ENCODE data around the gene PCDHGB2.
A peak's percentile ranks its signal among the peaks of the same experiment; 100 is the strongest.
"Not testable (repeated sequence)": the region's sequence is repeated elsewhere in the genome, so short reads cannot be mapped to it uniquely, and the experiment has no call there.

The PCDHGB2 gene

DNA sequence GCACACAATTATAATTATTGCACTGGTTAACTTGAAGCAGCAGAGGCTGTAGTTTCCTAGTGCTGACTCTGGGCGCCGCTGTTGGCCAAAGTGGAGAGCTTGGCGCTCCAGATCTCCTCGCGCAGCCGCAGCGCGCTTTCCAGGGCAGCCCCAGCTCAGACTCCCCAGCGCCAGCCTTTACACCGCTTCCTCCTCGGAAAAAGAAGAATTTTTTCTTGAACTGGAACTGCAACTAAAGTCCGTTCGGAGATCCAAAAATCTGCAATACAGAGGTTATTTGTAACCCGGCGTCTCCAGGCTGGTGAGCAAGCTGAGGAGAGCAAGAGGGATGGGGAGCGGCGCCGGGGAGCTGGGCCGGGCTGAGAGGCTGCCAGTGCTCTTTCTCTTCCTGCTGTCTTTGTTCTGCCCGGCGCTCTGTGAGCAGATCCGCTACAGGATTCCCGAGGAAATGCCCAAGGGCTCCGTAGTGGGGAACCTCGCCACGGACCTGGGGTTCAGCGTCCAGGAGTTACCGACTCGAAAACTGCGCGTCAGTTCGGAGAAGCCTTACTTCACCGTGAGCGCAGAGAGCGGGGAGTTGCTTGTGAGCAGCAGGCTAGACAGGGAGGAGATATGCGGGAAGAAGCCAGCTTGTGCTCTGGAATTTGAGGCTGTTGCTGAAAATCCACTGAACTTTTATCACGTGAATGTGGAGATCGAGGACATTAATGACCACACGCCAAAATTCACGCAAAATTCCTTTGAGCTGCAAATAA, 27.9 kb downstream of the PCDHGB2 start, which contains the start of gene PCDHGB4:
TSS of gene PCDHGB4 (plus strand) at position 142 of the 755 bp plus-strand sequence. CDS start at position 329, 187 bp downstream.
- not testable (repeated sequence) for DNase-seq

DNA sequence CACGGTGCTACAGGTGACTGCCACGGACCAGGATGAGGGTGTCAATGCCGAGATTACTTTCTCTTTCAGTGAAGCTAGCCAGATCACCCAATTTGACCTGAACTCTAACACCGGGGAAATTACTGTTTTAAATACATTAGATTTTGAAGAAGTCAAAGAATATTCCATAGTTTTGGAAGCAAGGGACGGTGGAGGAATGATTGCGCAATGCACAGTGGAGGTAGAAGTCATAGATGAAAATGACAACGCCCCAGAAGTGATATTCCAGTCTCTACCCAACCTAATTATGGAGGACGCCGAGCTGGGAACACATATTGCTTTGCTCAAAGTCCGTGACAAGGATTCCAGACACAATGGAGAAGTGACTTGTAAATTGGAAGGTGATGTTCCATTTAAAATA, 28.9 kb downstream of the PCDHGB2 start:
- DNase-seq, result no peak

DNA sequence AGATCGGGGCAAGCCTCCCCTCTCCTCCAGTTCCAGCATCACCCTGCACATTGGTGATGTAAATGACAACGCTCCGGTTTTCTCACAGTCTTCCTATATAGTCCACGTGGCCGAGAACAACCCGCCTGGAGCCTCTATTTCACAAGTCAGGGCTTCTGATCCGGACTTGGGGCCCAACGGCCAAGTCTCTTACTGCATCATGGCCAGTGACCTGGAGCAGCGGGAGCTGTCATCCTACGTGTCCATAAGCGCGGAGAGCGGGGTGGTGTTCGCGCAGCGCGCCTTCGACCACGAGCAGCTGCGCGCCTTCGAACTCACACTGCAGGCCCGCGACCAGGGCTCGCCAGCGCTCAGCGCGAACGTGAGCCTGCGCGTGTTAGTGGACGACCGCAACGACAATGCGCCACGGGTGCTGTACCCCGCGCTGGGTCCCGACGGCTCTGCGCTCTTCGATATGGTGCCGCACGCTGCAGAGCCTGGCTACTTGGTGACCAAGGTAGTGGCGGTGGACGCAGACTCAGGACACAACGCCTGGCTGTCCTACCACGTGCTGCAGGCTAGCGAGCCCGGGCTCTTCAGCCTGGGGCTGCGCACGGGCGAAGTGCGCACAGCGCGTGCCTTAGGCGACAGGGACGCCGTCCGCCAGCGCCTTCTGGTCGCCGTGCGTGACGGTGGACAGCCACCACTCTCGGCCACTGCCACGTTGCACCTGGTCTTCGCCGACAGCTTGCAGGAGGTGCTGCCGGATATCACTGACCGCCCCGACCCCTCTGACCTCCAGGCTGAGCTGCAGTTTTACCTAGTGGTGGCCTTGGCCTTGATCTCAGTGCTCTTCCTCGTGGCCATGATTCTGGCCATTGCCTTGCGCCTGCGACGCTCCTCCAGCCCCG, 29.6 kb downstream of the PCDHGB2 start:
- DNase-seq, result no peak

DNA sequence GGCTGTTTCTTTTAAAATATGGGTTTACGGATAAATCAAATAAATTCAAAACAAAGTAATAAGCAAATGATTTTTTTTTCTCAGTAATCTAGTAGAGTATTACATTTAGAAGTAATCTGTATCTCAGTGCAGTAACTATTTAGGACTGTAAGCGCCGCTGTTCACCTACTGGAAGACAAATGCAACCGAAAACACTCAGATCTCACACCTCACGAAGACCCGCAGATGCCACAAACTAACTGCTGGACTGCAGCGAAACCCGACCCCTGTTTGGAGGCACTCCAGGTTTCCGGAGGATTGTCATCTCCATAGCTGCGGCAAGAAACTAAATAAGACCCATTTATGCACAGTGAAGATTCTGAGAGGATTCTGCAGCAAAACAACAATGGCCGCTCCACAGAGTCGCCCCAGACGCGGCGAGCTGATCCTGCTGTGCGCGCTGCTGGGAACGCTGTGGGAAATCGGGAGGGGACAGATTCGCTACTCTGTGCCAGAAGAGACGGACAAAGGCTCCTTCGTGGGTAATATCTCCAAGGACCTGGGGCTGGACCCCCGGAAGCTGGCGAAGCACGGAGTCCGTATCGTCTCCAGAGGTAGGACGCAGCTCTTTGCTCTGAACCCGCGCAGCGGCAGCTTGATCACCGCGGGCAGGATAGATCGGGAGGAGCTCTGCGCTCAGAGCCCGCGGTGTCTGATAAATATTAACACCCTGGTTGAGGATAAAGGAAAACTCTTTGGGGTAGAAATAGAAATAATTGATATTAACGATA, 32.8 kb downstream of the PCDHGB2 start, which contains the start of gene PCDHGA8:
TSS of gene PCDHGA8 (plus strand) at position 205 of the 770 bp plus-strand sequence. CDS start at position 386, 181 bp downstream.
- DNase-seq, result peak in 1 of 2 experiments; percentile 21

DNA sequence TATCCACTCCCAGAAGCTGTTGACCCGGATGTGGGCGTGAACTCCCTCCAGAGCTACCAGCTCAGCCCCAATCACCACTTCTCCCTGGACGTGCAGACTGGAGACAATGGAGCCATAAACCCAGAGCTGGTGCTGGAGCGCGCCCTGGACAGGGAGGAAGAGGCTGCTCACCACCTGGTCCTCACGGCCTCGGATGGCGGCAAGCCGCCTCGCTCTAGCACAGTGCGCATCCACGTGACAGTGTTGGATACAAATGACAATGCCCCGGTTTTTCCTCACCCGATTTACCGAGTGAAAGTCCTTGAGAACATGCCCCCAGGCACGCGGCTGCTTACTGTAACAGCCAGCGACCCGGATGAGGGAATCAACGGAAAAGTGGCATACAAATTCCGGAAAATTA, 33.5 kb downstream of the PCDHGB2 start:
- no peak for DNase-seq

DNA sequence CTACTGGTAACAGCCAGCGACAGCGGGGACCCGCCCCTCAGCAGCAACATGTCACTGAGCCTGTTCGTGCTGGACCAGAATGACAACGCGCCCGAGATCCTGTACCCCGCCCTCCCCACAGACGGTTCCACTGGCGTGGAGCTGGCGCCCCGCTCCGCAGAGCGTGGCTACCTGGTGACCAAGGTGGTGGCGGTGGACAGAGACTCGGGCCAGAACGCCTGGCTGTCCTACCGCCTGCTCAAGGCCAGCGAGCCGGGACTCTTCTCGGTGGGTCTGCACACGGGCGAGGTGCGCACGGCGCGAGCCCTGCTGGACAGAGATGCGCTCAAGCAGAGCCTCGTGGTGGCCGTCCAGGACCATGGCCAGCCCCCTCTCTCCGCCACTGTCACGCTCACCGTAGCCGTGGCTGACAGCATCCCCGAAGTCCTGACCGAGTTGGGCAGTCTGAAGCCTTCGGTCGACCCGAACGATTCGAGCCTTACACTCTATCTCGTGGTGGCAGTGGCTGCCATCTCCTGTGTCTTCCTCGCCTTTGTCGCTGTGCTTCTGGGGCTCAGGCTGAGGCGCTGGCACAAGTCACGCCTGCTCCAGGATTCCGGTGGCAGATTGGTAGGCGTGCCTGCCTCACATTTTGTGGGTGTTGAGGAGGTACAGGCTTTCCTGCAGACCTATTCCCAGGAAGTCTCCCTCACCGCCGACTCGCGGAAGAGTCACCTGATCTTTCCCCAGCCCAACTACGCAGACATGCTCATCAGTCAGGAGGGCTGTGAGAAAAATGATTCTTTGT, 34.8 kb downstream of the PCDHGB2 start:
- DNase-seq, result not testable (repeated sequence)

DNA sequence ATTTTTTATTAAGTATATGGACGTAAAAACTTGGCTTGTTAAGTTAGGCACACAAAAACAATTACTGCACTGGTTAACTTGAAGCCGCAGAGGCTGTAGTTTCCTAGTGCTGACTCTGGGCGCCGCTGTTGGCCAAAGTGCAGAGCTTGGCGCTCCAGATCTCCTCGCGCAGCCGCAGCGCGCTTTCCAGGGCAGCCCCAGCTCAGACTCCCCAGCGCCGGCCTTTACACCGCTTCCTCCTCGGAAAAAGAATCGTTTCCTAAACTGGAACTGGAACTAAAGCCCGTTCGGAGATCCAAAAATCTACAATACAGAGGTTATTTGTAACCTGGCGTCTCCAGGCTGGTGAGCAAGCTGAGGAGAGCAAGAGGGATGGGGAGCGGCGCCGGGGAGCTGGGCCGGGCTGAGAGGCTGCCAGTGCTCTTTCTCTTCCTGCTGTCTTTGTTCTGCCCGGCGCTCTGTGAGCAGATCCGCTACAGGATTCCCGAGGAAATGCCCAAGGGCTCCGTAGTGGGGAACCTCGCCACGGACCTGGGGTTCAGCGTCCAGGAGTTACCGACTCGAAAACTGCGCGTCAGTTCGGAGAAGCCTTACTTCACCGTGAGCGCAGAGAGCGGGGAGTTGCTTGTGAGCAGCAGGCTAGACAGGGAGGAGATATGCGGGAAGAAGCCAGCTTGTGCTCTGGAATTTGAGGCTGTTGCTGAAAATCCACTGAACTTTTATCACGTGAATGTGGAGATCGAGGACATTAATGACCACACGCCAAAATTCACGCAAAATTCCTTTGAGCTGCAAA, 38.2 kb downstream of the PCDHGB2 start, which contains the start of gene PCDHGB5:
TSS of gene PCDHGB5 (plus strand) at position 192 of the 796 bp plus-strand sequence. CDS start at position 373, 181 bp downstream.
- not testable (repeated sequence) for DNase-seq

DNA sequence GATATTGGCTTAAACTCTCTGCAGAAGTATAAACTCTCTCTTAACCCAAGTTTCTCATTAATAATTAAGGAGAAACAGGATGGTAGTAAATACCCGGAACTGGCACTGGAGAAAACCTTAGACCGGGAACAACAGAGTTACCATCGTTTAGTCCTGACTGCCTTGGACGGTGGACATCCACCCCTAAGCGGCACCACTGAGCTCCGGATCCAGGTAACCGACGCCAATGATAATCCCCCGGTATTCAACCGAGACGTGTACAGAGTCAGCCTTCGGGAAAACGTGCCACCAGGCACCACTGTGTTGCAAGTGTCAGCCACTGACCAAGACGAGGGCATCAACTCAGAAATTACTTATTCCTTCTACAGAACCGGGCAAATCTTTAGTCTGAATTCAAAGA, 38.8 kb downstream of the PCDHGB2 start:
- DNase-seq, result no peak

DNA sequence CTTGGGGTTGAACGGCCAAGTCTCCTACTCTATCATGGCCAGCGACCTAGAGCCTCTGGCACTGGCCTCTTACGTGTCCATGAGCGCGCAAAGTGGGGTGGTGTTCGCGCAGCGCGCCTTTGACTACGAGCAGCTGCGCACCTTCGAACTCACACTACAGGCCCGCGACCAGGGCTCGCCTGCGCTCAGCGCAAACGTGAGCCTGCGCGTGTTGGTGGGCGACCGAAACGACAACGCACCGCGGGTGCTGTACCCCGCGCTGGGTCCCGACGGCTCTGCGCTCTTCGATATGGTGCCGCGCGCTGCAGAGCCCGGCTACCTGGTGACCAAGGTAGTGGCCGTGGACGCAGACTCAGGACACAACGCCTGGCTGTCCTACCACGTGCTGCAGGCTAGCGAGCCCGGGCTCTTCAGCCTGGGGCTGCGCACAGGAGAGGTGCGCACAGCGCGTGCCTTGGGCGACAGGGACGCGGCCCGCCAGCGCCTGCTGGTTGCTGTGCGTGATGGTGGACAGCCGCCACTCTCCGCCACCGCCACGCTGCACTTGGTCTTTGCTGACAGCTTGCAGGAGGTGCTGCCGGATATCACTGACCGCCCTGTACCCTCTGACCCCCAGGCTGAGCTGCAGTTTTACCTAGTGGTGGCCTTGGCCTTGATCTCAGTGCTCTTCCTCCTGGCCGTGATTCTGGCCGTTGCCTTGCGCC, 39.9 kb downstream of the PCDHGB2 start:
- no peak for DNase-seq

DNA sequence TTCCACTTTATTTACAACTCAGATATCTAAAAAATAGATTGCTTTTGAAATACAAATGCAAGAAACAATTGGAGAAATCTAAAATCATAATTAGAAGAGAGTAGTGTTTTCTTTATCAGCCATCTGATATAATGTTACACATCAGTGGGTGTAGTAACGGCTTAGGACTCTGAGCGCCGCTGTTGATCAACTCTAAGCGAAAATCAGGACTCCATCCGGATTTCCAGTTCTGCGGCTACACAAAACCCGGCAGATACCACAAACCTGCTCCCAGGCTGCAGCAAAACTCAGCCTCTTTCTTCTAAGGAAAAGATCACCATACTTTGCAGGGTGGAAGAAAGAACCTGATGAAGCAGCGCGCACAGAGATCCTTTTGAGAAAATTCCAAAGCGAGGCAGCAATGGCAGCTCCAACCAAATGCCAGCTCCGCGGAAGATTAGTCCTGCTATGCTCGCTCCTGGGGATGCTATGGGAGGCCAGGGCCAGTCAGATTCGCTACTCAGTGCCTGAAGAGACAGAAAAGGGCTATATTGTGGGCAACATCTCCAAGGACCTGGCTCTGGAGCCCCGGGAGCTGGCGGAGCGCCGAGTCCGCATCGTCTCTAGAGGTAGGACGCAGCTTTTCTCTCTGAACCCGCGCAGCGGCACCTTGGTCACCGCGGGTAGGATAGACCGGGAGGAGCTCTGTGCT, 42.9 kb downstream of the PCDHGB2 start, which contains the start of gene PCDHGA9:
TSS of gene PCDHGA9 (plus strand) at position 226 of the 691 bp plus-strand sequence. CDS start at position 401, 175 bp downstream.
- DNase-seq, result no peak

DNA sequence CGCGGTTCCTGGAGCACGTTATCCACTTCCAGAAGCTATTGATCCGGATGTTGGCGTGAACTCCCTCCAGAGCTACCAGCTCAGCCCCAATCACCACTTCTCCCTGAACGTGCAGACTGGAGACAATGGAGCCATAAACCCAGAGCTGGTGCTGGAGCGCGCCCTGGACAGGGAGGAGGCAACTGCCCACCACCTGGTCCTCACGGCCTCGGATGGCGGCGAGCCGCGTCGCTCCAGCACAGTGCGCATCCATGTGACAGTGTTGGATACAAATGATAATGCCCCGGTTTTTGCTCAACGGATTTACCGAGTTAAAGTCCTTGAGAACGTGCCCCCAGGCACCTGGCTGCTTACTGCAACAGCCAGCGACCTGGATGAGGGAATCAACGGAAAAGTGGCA, 43.6 kb downstream of the PCDHGB2 start:
- no peak for DNase-seq

DNA sequence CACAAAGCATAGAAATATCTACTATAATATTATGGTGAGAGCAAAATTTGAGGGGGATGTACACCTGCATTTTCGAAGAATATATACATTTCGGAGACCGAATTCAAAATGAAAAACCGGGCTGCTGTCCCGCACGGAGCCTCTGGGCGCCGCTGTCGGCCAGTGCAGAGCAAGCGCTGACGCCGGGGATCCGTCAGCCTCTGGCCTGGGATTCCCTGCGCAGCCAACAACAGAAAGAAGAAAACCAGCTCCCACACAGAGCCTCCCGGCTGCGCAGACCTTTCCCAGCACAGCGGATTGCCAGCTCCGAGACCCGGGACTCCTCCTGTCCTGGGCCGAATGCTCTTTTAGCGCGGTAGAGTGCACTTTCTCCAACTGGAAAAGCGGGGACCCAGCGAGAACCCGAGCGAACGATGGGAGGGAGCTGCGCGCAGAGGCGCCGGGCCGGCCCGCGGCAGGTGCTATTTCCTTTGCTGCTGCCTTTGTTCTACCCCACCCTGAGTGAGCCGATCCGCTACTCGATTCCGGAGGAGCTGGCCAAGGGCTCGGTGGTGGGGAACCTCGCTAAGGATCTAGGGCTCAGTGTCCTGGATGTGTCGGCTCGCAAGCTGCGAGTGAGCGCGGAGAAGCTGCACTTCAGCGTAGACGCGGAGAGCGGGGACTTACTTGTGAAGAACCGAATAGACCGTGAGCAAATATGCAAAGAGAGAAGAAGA, 48.2 kb downstream of the PCDHGB2 start, which contains the start of gene PCDHGB6:
TSS of gene PCDHGB6 (plus strand) at position 232 of the 716 bp plus-strand sequence. CDS start at position 414, 182 bp downstream.
- not testable (repeated sequence) for DNase-seq

DNA sequence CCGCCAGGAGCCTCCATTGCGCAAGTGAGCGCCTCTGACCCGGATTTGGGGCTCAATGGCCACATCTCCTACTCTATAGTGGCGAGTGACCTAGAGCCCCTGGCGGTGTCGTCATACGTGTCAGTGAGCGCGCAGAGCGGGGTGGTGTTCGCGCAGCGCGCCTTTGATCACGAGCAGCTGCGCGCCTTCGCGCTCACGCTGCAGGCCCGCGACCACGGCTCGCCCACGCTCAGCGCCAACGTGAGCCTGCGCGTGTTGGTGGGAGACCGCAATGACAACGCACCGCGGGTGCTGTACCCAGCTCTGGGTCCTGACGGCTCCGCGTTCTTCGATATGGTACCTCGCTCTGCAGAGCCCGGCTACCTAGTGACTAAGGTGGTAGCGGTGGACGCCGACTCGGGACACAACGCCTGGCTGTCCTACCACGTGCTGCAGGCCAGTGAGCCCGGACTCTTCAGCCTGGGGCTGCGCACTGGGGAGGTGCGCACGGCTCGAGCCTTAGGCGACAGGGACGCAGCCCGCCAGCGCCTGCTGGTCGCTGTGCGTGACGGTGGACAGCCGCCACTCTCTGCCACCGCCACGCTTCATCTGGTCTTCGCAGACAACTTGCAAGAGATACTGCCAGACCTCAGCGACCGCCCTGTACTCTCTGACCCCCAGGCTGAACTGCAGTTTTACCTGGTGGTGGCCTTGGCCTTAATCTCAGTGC, 50.0 kb downstream of the PCDHGB2 start:
- DNase-seq, result no peak

DNA sequence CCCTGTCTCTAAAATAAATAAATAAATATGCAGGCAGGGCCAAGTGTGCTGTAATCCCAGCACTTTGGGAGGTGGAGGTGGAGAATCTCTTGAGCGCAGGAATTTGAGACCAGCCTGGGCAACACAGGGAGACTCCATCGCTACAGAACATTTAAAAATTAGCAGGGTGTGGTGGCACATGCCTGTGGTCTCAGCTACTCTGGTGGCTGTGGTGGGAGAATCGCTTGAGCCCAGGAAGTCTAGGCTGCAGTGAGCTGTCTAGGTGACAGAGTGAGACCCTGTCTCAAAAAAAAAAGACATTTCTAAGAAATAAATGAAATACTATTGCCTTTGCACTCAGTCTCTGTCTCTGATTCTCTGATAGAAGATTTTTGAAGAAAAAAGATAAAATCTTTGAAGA, 51.8 kb downstream of the PCDHGB2 start:
- no peak for DNase-seq
